NK-92 treated with Interleukin-12 subunit alpha and Interleukin-12 subunit beta, amount 100 ng/mL, for 24 hours (cell line): ENCODE data around the gene ZNF30.
"Not testable (repeated sequence)": the region's sequence is repeated elsewhere in the genome, so short reads cannot be mapped to it uniquely, and the experiment has no call there.

Experiments
- DNase-seq: peaks from one replicate; lab custom pipeline; 2025; lab: John Stamatoyannopoulos, UW

Gene ZNF30

DNA sequence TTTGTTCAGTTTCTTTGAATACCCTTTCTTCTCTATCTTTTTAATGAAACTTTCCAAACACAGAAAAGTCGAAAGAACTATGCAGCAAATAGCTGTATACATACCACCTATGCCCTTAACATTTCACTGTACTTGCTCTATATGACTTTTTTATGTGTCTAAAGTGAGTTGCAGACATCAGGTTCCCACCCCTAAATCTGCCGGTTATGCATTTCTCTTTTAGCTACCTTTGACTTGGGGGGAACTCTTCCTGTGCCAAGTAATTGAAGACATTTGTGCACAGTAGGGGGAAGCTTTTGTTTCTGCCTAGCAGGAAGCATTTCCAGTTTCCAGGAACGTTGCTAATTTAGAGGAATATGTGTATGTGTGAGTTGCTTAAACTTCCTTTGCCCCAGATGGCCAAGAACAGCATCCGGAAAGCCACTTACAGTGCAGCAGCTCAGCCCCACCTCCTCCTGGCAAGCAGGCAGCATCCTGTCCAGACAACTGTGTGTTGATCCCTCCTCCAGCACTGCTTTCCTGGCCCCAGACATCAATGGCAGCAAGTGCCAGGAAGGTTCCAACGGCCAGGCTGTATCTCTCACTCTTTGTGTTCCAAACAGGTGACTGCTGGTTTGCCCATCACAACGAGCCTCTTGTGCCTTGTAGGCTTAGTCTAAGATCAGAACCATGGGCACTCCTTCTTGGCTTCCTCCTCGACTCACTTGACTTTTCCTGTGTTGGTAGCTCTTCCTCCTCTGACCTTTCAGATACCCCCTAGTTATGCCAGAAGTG, 58.7 kb downstream of the ZNF30 start:
- DNase-seq = no peak

GRCh38 chr19:34988119-34988518, 61.4 kb downstream of the ZNF30 start:
- no peak for DNase-seq

DNA sequence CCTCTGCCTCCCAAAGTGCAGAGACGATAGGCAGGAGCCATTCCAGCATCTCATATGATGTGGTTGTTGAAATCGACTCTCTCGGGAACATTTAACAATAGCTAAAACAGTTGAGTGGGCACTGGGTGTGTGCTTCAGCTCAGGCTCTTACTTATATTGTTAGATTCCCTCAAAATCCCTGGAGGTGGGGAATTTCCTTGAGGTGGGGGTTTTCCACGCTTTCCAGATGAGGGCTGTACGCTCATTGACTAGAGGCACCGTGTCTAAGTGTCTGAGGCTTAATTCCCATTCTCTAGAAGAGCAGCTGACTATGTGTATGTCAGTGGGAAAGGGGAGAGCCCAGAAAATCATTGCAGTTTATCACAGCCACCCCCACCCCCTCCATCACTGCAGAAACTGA, 62.6 kb downstream of the ZNF30 start:
- DNase-seq = no peak

DNA sequence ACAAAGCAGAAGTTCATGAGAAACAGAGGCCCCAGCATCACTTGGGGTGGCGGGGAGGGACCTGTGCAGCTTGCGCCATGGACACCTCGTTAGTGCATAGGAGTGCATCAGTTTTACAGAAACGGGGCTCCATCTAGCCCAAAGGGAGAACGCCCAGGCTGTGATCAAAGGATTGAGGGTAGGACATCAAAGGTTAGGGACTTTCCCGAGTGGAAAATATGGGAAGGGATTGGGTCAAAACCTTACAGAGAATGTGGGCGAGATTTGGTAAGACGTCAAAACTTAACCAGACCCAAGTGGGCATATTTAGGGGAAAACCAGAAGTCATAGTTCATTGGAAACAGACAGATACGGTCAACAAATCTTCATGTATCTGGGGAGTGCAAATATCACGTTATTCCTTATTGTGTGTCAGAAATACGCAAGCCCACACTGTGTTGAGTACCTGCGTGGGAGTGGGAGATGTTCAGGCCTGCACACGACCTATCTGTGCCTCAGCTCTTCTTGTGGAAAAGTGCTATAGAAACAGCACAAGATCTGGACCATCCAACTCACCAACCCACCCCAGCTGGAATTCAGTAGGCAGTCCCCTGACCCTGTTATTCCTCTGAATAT, 64.0 kb downstream of the ZNF30 start:
- no peak for DNase-seq

DNA sequence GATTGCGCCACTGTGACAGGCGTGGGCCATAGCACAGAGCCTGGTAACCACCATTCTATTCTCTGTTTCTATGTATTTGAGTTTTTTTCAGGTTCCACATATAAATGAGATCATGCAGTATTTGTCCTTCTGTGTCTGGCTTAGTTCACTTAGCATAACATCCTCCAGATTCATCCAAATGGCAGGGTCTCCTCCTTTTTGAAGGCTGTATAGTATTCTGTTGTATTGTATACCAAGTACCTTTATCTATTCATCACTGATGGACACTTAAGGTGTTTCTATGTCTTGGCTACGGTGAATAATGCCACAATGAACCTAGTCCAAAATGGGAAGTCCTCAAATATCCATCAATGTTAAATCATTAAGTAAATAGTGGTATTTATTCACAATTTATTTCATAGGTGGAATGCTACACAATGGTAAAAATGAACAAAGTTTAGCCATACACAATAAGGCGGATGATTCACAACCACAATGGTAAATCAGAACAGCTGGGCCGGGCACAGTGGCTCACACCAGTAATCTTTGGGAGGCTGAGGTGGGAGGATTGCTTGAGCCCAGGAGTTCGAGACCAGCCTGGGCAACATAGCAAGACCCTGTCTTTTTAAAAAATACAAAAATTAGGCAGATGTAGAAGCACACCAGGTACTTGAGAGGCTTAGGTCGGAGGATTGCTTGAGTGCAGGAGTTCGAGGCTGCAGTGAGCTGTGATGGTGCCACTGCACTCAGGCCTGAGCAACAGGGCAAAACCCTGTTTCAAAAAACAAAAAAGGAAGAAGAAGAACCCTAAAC, 65.0 kb downstream of the ZNF30 start:
- DNase-seq = no peak

DNA sequence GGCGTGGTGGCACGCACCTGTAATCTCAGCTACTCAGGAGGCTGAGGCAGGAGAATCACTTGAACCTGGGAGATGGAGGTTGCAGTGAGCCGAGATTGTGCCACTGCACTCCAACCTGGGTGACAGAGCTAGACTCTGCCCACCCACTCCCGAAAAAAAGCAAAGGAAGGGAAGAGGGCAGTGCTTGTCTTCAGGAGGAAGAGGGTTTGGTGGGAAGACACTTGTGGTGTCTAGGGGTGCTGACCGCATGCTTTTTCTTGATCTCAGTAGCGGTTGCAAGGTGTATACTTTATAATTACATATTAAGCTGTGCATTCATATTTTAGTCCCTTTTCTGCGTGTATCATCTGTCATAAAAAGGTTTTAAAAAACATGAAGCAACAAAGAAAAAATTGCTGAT, 65.9 kb downstream of the ZNF30 start:
- not testable (repeated sequence) for DNase-seq

- no peak for DNase-seq
Observed at GRCh38 chr19:34994286-34994642, 67.6 kb downstream of the ZNF30 start.
